OCI-LY3 (cell line): ENCODE results near the gene C17orf113.

Experiments used
- H2AFZ ChIP-seq: fragments of 200-600, 300-600 bp; shearing (Covaris generic); 2 replicates; pipeline ENCODE4 v1.6.0; 2014; ENCODE audit warnings: antibody characterized with exemption, low read depth, low read length
- H3K27ac ChIP-seq: fragments of 200-600, 300-600 bp; sonication (generic); 2 replicates; pipeline ENCODE4 v1.5.1; 2014; ENCODE audit warnings: mild to moderate bottlenecking, low read length, moderate library complexity, mixed read lengths
- H3K27me3 ChIP-seq: fragments of 200-600, 300-600 bp; sonication (generic); 2 replicates; pipeline ENCODE4 v1.6.1; 2014; ENCODE audit warnings: low read depth, low read length, mixed read lengths
- H3K36me3 ChIP-seq: fragments of 200-600, 300-600 bp; sonication (generic); replicated peaks from 2 replicates; pipeline ENCODE3; 2014; ENCODE audit warnings: low read depth, low read length, mixed read lengths
- H3K4me1 ChIP-seq: fragments of 300-600, 200-600 bp; sonication (generic); 2 replicates; pipeline ENCODE4 v1.6.1; 2014; ENCODE audit warnings: low read length, mixed read lengths
- H3K4me2 ChIP-seq: fragments of 200-600, 300-600 bp; sonication (generic); 2 replicates; pipeline ENCODE4 v1.6.1; 2014; ENCODE audit warnings: low read length, mixed read lengths
- H3K4me3 ChIP-seq: fragments of 300-600, 200-600 bp; sonication (generic); 2 replicates; pipeline ENCODE4 v1.5.1; 2014; ENCODE audit warnings: antibody characterized with exemption, mild to moderate bottlenecking, low read length, moderate library complexity
- H3K79me2 ChIP-seq: fragments of 300-600, 200-600 bp; shearing (Covaris generic); 2 replicates; pipeline ENCODE4 v1.6.1; 2014; ENCODE audit warnings: mild to moderate bottlenecking, low read length, mixed read lengths
- H3K9ac ChIP-seq: fragments of 300-600, 200-600 bp; shearing (Covaris generic); 2 replicates; pipeline ENCODE4 v1.6.0; 2014; ENCODE audit warnings: mild to moderate bottlenecking, low read length, moderate library complexity
- H3K9me3 ChIP-seq: fragments of 200-600, 300-600 bp; shearing (Covaris generic); 2 replicates; pipeline ENCODE4 v1.6.1; 2014; ENCODE audit warnings: low read length, mixed read lengths; ENCODE audit not compliant: insufficient read depth
- H4K20me1 ChIP-seq: fragments of 200-600, 300-600 bp; sonication (generic); 2 replicates; pipeline ENCODE4 v1.6.1; 2016; ENCODE audit warnings: low read length, mixed read lengths; ENCODE audit not compliant: insufficient read depth
- CTCF ChIP-seq: fragments of 200-600, 300-600 bp; sonication (generic); IDR thresholded peaks from 2 replicates; pipeline ENCODE4 v1.5.1; 2014; ENCODE audit warnings: antibody characterized with exemption, low read length, low read depth
- EZH2phosphoT487 ChIP-seq: fragments of 200-600 bp; shearing (Covaris generic); IDR thresholded peaks from 2 replicates; pipeline ENCODE4 v1.6.1; 2018; ENCODE audit warnings: antibody characterized with exemption, mixed run types, low read depth

C17orf113 gene

GRCh38 chr17:42059815-42060214 is 9.4 kb upstream of the C17orf113 start:
- H4K20me1 ChIP-seq, result peaks cover 45% of the 10 kb centered on the region
- H3K4me3 ChIP-seq, result no peak overlapping the region
- H3K36me3 ChIP-seq, result peaks cover 75% of the 10 kb centered on the region
- H3K9ac ChIP-seq, result no peak overlapping the region
- peaks cover 31% of the 10 kb centered on the region for H3K79me2 ChIP-seq
- H3K27me3 ChIP-seq, result no peaks in the 10 kb centered on the region
- H3K4me1 ChIP-seq, result peaks cover 30% of the 10 kb centered on the region
- no peak overlapping the region for H3K4me2 ChIP-seq
- no peak overlapping the region for H2AFZ ChIP-seq
- peaks cover 6% of the 10 kb centered on the region; the same call in 1 of the 2 replicates for H3K9me3 ChIP-seq
- no peak for TF ChIP-seq CTCF
- TF ChIP-seq EZH2phosphoT487, result no peak
- H3K27ac ChIP-seq, result no peak overlapping the region

- Histone ChIP-seq H3K4me2 (no peak overlapping the region), H2AFZ (no peak overlapping the region), H3K27me3 (no peaks in the 10 kb centered on the region), H3K4me3 (no peak overlapping the region), H3K79me2 (peaks cover 18% of the 10 kb centered on the region), H3K4me1 (peaks cover 12% of the 10 kb centered on the region; the same call in 1 of the 2 replicates), H4K20me1 (peaks cover 45% of the 10 kb centered on the region), H3K9ac (no peak overlapping the region), H3K27ac (no peak overlapping the region), H3K9me3 (peaks cover 6% of the 10 kb centered on the region; the same call in 1 of the 2 replicates), H3K36me3 (peaks cover 77% of the 10 kb centered on the region)
- TF ChIP-seq CTCF (no peak), EZH2phosphoT487 (no peak)
These were observed 7.7 kb upstream of the C17orf113 start for GRCh38 chr17:42058063-42058462.

GRCh38 chr17:42056635-42057034 is 6.2 kb upstream of the C17orf113 start:
- Histone ChIP-seq H2AFZ (no peak overlapping the region), H3K4me3 (no peak overlapping the region), H3K79me2 (peaks cover 19% of the 10 kb centered on the region; the same call in 1 of the 2 replicates), H4K20me1 (peaks cover 49% of the 10 kb centered on the region), H3K4me2 (no peak overlapping the region), H3K9me3 (peaks cover 6% of the 10 kb centered on the region; the same call in 1 of the 2 replicates), H3K4me1 (peaks cover 12% of the 10 kb centered on the region; the same call in 1 of the 2 replicates), H3K27me3 (no peaks in the 10 kb centered on the region), H3K9ac (no peak overlapping the region), H3K36me3 (peaks cover 72% of the 10 kb centered on the region), H3K27ac (no peak overlapping the region)
- TF ChIP-seq CTCF (no peak), EZH2phosphoT487 (no peak)

GRCh38 chr17:42055496-42055895 is 5.1 kb upstream of the C17orf113 start:
- Histone ChIP-seq H3K36me3 (peaks cover 69% of the 10 kb centered on the region), H2AFZ (no peak overlapping the region), H3K27ac (no peak overlapping the region), H3K4me2 (no peak overlapping the region), H3K4me3 (no peak overlapping the region), H3K4me1 (peaks cover 12% of the 10 kb centered on the region; the same call in 1 of the 2 replicates), H3K27me3 (no peaks in the 10 kb centered on the region), H3K9ac (no peak overlapping the region), H4K20me1 (peaks cover 57% of the 10 kb centered on the region), H3K79me2 (peaks cover 28% of the 10 kb centered on the region; the same call in 1 of the 2 replicates), H3K9me3 (peaks cover 6% of the 10 kb centered on the region; the same call in 1 of the 2 replicates)
- no peak for TF ChIP-seq EZH2phosphoT487
- TF ChIP-seq CTCF, result no peak
